GM21825 (cell line): Measurements from ENCODE around the gene EXOC6B.

Experiments used
- ATAC-seq: cut with Tn5 transposase; IDR thresholded peaks from one replicate; pipeline ENCODE4 v1.9.1; 2021; ENCODE audit warnings: mild to moderate bottlenecking, moderate library complexity; ENCODE audit not compliant: unreplicated experiment

EXOC6B gene

DNA sequence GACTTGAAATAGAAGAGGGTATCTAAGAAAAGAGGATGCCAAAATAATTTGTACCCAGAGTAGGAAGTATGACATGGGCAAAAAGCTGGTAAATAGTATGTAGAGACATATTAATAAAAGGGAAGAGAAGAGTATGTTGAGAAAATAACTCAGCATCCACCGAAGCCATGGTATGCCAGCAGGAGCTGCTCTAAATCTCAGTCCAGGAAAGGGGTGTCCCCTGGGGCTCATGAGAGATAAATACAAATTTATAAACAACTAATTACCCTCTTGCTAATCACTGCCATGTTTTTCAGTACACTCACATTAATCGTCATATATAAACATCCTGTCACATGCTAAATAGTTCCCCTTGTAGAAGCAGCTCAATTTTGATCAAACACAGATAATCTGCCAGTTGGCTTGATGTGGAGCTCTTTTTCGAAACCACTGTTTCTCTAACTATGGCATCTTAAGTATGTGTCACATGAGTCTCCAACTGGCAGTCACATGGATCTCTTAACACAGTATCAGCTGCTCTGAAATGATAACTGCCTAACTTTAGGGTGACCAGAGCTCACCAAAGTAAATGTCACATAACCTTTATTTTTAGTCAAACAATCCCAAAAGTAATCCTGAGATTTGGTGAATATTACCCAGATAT is 31.9 kb downstream of the EXOC6B start:
- no peak for ATAC-seq

DNA sequence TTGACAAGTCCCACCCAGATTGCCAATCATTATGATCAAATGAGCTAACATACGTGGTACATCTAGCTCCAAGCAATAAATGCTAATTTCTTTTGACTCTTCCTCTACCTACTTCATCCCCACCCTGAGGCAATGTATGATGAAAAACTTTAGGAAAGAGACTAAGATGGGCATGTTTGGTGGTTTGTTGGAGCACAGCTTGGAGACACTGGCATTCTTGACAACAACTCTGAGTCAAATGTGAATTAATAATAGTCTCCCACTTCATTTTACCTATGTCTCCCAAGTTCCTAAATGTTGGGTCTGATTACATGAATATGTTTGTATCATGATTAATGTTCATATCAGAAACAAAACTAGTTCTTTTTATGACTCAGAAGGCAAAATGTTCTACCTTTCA is 36.6 kb downstream of the EXOC6B start:
- ATAC-seq = no peak

DNA sequence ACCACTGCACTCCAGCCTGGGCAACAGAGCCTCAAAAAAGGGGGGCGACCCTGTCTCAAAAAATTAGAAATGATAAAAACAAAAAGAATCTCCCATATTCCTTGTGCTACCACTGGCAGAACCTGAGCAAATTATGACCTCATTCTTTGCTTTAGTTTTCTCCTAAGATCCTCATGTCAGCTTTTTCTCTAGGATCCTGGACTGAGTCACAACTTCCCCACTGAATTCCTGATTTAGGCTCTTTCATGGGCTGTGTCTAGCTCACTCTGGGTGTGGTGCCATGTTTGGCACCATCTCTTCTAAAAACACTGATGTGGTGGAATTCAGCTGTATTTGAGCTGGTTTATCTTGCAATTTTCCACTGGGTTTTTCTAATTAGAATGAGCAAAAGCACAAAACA is 37.1 kb downstream of the EXOC6B start:
- no peak for ATAC-seq

- ATAC-seq = no peak
Observed at GRCh38 chr2:72785517-72785916, 40.3 kb downstream of the EXOC6B start.

GRCh38 chr2:72782520-72782919 is 43.3 kb downstream of the EXOC6B start:
- ATAC-seq = no peak

DNA sequence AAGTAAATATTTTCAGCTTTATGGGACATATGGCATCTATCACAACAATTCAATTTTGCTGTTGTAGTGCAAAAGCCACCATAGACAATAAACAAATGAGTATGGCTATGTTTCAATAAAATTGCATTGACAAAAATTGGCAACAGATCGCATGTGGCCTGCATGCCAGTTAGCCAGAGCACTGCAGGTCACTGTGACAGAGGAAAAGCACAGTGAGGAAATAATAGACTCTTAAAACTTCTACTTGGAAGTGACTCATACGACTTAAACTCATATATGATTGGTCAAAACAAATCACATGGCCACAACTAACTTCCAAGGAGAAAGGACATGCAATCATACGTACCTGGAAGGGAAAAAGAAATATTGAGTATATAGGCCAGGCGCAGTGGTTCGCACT is 44.4 kb downstream of the EXOC6B start:
- no peak for ATAC-seq

- no peak for ATAC-seq
Observed at GRCh38 chr2:72780477-72780876, 45.4 kb downstream of the EXOC6B start.

DNA sequence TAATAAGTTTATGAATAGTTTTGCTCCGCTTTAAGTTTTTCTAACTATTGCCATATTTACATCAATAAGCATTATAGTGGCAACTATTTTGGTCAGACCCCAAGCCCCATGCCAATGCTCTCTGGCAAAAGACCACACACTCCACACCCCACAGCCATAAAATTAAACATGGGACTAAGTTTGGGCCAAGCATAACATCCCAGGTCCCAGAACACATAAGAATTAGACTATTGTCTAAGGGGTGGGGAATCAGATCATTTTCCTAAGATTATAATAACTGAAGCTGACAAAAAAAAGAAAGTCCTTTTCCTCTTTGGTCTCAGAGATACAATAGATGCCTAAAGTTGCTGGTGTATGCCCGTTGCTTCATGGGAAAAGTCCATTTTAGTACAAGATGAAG is 46.3 kb downstream of the EXOC6B start:
- no peak for ATAC-seq

DNA sequence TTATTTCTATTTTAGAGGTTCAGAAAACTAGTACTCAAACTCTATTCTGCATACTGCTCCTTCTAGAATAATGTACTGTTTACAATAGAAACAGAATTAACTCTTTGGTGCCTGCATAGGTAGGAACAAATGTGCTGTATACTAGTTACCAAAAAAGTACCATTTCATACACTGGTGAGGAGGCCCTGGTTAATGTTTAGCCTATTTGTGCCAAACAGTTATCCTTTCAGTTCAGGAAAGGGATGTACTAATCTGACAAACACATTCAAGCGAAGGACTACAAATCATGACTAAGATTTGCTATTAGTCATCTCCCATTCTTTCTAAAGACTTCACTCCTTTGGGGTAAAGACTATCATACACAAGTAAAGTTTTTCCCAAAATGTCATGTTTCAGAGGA is 47.4 kb downstream of the EXOC6B start:
- peak; percentile 80 for ATAC-seq

GRCh38 chr2:72770879-72771461 is 54.9 kb downstream of the EXOC6B start:
- ATAC-seq = peak; percentile 75

DNA sequence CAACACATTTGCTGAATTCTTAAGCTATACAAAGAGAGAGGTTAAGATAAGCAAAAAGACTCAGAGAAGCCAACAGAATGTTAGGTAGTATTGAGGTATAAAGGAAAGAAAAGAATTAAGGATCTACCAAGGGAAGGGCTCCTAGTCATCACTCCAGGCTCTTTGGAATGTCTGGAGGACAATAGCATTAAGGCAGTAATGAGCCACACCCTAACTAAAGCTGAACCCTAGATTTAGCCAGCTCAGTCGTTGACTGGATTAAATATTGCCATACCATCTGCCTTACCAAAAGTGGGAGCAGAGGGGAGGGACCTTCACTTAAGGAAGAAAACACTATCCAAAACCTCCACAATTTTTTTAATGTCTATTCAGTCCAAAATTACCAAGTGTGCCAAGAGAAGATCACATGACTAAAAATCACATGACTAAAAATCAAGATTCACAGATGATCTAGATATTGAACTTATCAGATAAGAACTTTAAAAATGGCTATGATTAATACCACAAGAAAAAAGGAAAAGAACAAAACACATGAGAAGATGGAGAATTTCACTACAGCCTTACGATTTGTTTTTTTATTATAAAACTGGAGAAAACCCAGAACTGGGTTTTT is 59.7 kb downstream of the EXOC6B start:
- no peak for ATAC-seq

DNA sequence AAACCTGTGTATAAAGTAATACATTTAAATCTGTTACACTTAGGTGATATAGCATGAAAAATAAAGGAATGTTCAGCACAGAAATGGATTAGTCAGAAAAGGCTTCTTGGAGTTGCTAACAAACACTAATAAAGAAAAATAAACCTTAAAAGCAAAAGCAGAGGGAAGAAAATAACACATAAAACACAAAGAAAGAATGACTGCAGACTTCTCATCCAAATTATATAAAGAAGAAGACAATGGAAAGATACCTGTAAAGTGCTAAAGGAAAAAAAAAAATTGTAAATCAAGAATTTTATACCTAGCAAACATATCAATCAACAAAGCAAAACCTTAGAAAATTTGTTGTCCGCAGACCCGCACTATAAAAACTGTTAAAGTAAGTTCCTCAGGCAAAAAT is 63.6 kb downstream of the EXOC6B start:
- ATAC-seq = no peak

DNA sequence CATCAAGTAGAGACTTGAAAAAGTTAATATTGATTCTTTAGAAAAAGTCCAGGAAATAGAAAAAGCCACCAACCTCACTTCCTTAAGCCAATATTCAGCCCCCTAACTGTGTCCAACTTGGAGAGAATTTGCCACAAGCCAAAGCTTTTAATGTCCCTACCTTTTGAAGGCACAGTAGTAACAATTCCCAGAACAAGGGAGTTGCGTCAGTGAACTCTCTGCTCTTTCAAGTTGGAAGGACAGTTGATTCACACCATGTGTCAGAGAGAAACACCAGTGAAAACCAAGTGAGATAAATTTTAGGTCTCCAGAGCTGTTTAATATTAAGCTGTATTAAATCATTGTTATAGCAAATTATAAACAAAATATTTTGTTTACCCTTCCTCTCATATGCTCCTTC is 66.1 kb downstream of the EXOC6B start:
- ATAC-seq = no peak

DNA sequence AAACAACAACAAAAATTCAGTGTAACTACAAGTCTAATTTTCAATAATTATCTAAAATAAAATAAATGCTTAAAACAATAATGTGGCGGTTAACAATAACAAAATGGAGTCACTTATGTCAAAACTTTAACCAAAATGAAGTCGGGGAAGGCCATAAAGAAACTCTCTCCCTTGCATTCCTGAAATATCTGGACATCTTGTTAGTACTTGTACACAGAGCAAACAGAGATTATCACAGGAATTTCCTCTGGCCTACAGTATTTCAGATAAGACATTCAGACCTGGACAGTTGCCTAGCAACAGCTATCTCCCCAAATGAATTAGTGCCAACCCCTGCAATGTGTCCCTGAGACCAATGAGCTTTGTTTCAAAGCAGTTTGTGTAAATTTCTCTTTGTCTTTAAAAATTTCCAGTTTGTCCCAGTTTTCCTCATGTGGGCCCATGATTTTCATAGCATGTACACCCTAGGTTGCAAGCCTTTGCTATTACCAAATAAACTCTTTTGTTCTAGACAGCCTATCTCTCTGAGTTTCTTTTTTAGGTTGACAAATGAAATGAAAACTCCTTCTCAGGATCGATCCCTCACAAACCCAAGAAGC is 68.6 kb downstream of the EXOC6B start:
- ATAC-seq = no peak

- ATAC-seq = no peak
Observed at GRCh38 chr2:72755647-72756423, 70.0 kb downstream of the EXOC6B start.

DNA sequence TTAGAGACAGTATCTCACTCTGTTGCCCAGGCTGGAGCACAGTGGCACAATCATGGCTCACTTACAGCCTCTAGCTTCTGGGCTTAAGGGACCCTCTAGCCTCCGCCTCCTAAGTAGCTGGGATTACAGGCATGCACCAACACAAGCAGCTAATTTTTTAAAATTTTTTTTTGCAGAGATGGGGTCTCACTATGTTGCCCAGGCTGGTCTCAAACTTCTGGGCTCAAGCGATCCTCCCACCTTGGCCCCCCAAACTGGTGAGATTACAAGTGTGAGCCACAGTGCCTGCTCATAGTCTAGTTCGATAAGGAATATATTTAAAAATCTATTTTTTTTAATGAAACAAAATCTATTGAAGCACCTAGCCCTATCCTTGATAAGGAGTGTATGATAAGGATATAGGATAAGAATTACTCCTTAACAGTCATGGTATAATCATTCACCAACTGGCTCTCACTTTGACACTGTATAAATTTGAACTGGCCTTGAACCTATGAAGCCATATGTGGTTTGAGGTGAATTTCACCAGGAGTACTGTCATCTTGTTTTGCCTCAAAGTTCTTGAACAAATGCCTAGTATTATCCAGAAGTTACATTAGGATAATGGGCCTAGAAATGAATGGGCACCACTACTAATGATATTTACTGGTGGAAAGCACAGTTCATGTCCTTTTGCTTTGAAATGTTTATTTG is 71.1 kb downstream of the EXOC6B start:
- ATAC-seq = no peak

- ATAC-seq = no peak
Observed at GRCh38 chr2:72750977-72751639, 74.7 kb downstream of the EXOC6B start.

DNA sequence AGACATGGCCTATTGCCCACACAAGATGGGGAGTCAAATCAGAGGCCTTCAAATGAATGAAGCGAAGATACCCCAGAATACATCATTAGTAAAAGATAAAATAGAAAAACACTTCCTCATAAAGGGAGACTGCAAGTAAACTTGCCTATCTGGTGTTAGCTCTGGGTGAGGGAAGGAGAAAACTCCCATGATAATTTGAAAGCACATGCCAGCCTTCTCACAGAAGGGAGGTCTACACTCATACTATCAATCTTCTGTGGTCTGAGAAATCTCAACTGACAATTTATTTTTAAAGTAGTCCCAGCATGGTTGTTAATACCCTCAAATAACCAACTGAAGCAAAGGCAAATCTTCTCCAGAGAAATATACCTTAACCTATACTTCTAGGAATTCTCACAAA is 75.4 kb downstream of the EXOC6B start:
- no peak for ATAC-seq

DNA sequence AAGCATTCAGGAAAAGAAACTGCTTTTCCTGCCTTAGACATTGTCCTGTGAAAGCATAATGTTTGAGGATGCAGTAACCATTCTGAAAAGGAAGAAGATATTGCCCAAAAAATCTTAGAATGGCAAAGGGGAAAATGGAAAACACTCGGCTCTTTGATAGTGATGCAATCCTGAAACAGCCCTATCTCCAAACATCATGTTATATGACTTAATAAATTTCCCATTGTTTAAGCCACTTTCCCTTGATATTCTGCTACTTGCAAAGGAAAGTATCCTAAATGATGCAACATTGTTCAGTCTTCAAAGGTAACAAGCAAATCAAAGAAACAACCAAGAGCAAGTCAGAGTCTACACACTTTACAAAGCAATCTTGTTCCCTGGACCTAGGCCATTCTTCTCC is 78.5 kb downstream of the EXOC6B start:
- ATAC-seq = no peak

DNA sequence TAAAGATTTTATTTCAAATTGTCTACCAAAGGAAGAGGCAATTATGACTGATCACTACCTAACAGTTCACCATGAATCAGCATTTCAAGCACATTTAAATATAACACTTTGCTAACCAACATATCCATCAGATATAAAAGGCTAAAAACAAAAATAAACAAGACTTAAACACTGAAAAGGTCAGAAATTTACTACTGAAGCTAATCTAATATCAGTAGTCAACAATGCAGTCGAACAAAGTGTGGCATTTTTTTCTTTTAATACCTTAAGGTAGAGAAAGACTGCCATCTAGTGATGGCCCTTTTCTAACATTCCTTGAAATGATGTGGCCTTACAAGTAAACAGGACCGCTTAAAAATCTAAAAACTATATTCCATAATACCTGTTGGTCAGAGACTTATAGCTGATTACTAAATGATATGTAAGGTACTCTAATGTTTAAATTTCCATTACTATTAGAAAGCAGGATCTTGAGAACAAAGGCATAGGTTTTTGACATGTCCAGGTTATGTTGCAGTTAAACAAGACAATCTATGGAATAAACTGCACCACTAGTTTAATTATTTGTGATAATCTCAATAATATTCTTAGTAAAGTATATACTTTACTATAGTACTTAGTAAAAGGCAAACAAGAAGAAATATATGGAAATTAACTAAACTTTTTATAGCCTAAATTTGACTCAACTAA is 80.0 kb downstream of the EXOC6B start:
- no peak for ATAC-seq
